HL-60 (cell line): Measurements from ENCODE around the gene TXNRD3.

Experiments
- DNase-seq, 2 experiments: peaks; one replicate each; pipeline ENCODE4 v3.0.0-alpha.2; 2010 to 2020; ENCODE audit warnings: low read depth in 1 of 2, low spot score in 1 of 2
- H3K27ac ChIP-seq: fragments of 250-450 bp; sonication (Bioruptor Pico); replicated peaks from 2 replicates; pipeline ENCODE4 v1.5.1; 2020; ENCODE audit warnings: mild to moderate bottlenecking, moderate library complexity
- H3K27me3 ChIP-seq: fragments of 250-450 bp; sonication (Bioruptor Pico); 2 replicates; pipeline ENCODE4 v1.5.1; 2021; ENCODE audit warnings: mild to moderate bottlenecking, moderate library complexity; ENCODE audit not compliant: insufficient read depth, poor library complexity, severe bottlenecking
- H3K4me3 ChIP-seq: replicated peaks from 2 replicates; pipeline ENCODE4 v1.5.1; 2011; ENCODE audit warnings: mild to moderate bottlenecking, control low read depth, low read length; ENCODE audit not compliant: insufficient read depth
- CTCF ChIP-seq: IDR thresholded peaks from one replicate; pipeline ENCODE4 v1.5.1; 2011; ENCODE audit warnings: low read length, control low read depth, inconsistent platforms; ENCODE audit not compliant: insufficient read depth
- GABPA ChIP-seq: IDR thresholded peaks from 2 replicates; pipeline ENCODE4 v1.6.1; 2012; ENCODE audit warnings: low read depth
- POLR2AphosphoS5 ChIP-seq: IDR thresholded peaks from 2 replicates; pipeline ENCODE4 v1.6.1; 2012; ENCODE audit warnings: low read depth
- REST ChIP-seq: IDR thresholded peaks from 2 replicates; pipeline ENCODE4 v1.6.1; 2012; ENCODE audit warnings: low read depth; ENCODE audit not compliant: insufficient replicate concordance
- SPI1 ChIP-seq: IDR thresholded peaks from 2 replicates; pipeline ENCODE4 v1.6.1; 2012; ENCODE audit warnings: low read depth, mild to moderate bottlenecking, borderline replicate concordance

Gene TXNRD3

GRCh38 chr3:126655887-126656286 lies 963 bp upstream of the TXNRD3 start:
- H3K27me3 ChIP-seq: no peaks in the 10 kb centered on the region
- no peak for TF ChIP-seq POLR2AphosphoS5
- TF ChIP-seq GABPA: no peak
- TF ChIP-seq REST: no peak
- TF ChIP-seq CTCF: no peak
- no peak for TF ChIP-seq SPI1
- no peak for DNase-seq
- no peak overlapping the region for H3K27ac ChIP-seq
- H3K4me3 ChIP-seq: no peak overlapping the region

- Histone ChIP-seq H3K4me3 (no peak overlapping the region), H3K27me3 (no peaks in the 10 kb centered on the region), H3K27ac (no peak overlapping the region)
- DNase-seq: no peak
- TF ChIP-seq POLR2AphosphoS5: no peak
- no peak for TF ChIP-seq SPI1
- no peak for TF ChIP-seq REST
- TF ChIP-seq GABPA: no peak
- no peak for TF ChIP-seq CTCF
These were observed 5.3 kb downstream of the TXNRD3 start for GRCh38 chr3:126649556-126650092.

- DNase-seq: no peak
- Histone ChIP-seq H3K27me3 (no peaks in the 10 kb centered on the region), H3K4me3 (no peak overlapping the region), H3K27ac (no peak overlapping the region)
- no peak for TF ChIP-seq POLR2AphosphoS5
- no peak for TF ChIP-seq CTCF
- TF ChIP-seq REST: no peak
- TF ChIP-seq GABPA: no peak
- TF ChIP-seq SPI1: no peak
These were observed 8.2 kb downstream of the TXNRD3 start for GRCh38 chr3:126646674-126647073.
